ENCODE data around the gene SLC30A10. TPM values are rescaled to one million over a fixed set of nuclear protein-coding genes. Genes with fewer than 3 reads are reported as not detected.

SLC30A10 gene
- total and polyA plus RNA-seq, 2 donors (not counting 1 experiment from before 2014, with no cell fraction given), result 0.06 TPM; not detected in 1

DNA sequence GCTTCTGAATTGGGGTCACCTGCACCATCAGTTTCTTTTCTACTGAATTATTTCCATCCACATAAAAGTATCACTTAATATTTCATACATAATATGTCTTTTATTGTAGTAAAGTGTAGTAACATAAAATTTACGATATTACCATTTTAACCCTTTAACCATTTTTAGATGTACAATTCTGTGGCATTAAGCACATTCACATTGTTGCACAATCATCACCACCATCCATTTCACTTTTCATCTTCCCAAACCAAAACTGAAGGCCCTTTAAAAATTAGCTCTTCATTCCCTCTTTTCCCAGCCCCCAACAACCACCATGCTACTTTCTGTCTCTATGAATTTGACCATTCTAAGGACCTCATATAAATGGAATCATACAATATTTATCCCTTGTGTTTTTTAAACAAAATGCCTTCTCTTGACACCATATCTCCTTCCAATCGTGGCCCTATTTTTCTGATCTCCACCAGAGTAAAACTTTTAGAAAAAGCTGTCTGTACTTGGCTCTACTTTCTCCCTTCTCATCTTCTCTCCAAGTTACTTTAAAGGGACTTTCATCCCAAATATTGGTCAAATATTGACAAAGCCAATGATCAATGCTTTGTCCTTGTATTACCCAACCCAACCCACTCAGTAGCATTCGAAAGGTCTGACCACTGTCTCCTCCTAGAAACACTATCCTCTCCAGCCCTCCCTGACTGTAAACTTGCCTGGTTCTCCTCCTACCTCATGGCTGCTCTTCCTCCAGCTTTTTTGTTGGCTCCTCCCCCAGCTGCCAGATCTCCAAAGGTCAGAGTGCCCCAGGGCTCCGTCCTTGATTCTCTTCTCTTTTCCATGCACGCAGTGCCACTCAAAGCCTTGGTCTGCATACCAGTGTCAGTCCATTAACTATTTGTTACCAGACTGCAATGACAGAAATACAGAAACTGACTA lies 44.7 kb downstream of the SLC30A10 start:
- H3K27me3 ChIP-seq (replicated peaks in 1 of 4; ENCODE audit: control extremely low read depth in 1 of 4, control insufficient read depth in 3 of 4, insufficient read depth in 4 of 4, low read length in 3 of 4), result peaks cover 0 to 4% (median 0%) of the 10 kb centered on the region in 4 experiments
- no peaks in the 10 kb centered on the region for H3K36me3 ChIP-seq (replicated peaks in 1 of 2; ENCODE audit: control extremely low read depth in 1 of 2, control insufficient read depth in 1 of 2, extremely low read depth in 1 of 2, insufficient read depth in 2 of 2, low read length in 1 of 2)
- DNase-seq, result no peak
- no peaks in the 10 kb centered on the region for H3K4me1 Mint-ChIP-seq
- H2AFZ ChIP-seq (ENCODE audit: insufficient read depth, low read depth, low read length, poor library complexity, severe bottlenecking), result no peak overlapping the region
- no peak overlapping the region for H3K9ac ChIP-seq (ENCODE audit: low read length)
- no peak for ATAC-seq (ENCODE audit: low read depth)
- H3K27me3 Mint-ChIP-seq, result peaks cover 40% of the 10 kb centered on the region
- no peak overlapping the region for H3K4me3 Mint-ChIP-seq
- H3K27ac ChIP-seq (ENCODE audit: low read length in 2 of 2), result no peak overlapping the region
- H3K9me3 Mint-ChIP-seq (ENCODE audit: insufficient read depth), result no peaks in the 10 kb centered on the region
- TF ChIP-seq, protein P1, sequence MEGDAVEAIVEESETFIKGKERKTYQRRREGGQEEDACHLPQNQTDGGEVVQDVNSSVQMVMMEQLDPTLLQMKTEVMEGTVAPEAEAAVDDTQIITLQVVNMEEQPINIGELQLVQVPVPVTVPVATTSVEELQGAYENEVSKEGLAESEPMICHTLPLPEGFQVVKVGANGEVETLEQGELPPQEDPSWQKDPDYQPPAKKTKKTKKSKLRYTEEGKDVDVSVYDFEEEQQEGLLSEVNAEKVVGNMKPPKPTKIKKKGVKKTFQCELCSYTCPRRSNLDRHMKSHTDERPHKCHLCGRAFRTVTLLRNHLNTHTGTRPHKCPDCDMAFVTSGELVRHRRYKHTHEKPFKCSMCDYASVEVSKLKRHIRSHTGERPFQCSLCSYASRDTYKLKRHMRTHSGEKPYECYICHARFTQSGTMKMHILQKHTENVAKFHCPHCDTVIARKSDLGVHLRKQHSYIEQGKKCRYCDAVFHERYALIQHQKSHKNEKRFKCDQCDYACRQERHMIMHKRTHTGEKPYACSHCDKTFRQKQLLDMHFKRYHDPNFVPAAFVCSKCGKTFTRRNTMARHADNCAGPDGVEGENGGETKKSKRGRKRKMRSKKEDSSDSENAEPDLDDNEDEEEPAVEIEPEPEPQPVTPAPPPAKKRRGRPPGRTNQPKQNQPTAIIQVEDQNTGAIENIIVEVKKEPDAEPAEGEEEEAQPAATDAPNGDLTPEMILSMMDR (IDR thresholded peaks at IDR 0.05), result no peak
- no peak for TF ChIP-seq EZH2 (IDR thresholded peaks at IDR 0.05; ENCODE audit: borderline replicate concordance, insufficient read depth, low read depth, low read length, poor library complexity, severe bottlenecking)
- H4K20me1 ChIP-seq (ENCODE audit: control insufficient read depth, insufficient read depth, low read length, poor library complexity, severe bottlenecking), result no peaks in the 10 kb centered on the region
- no peaks in the 10 kb centered on the region for H3K4me1 ChIP-seq (ENCODE audit: control insufficient read depth in 2 of 2, insufficient read depth in 2 of 2, low read length in 2 of 2)
- no peaks in the 10 kb centered on the region for H3K79me2 ChIP-seq (ENCODE audit: control insufficient read depth, insufficient read depth, low read length)
- H3K9me3 ChIP-seq (ENCODE audit: control extremely low read depth in 1 of 3, control insufficient read depth in 2 of 3, insufficient read depth in 1 of 3, low read length in 2 of 3), result no peaks in the 10 kb centered on the region
- 83% methylated on average over 4 of the region's 5 CpGs for WGBS (ENCODE audit: insufficient coverage)
- intact Hi-C loops (cut with micrococcal nuclease), result no loop called here
- CTCF ChIA-PET, result no interaction called here
- H3K27ac Mint-ChIP-seq, result no peak overlapping the region
- H3K4me3 ChIP-seq (ENCODE audit: control extremely low read depth in 1 of 5, extremely low read depth in 1 of 5, insufficient read depth in 1 of 5, low read depth in 2 of 5, low read length in 4 of 5), result no peak overlapping the region
- no peak overlapping the region for H3K4me2 ChIP-seq (replicated peaks; ENCODE audit: low read depth, low read length, poor library complexity, severe bottlenecking)
- POLR2A ChIA-PET, result no interaction called here

DNA sequence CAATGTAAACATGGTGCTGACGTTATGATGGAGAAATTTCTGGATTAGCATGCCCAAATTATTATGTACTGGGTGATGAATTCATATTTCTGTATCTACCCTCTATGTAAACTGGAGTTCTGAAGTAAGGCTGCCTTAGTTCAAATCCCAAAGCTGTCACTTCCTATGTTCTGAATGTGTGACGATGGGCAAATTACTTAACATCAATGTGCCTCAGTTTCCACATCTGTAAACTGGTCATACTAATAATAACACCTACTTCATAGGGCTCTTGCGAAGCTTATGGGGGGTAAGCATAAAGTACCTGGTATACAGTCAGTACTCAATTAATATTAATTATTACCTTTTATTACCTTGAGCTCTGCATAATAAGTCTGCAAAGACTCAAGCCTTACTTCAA lies 45.6 kb downstream of the SLC30A10 start:
- POLR2A ChIA-PET, result no interaction called here
- Mint-ChIP-seq H3K27ac (no peak overlapping the region), H3K4me1 (no peaks in the 10 kb centered on the region), H3K27me3 (peaks cover 40% of the 10 kb centered on the region), H3K9me3 (ENCODE audit: insufficient read depth) (no peaks in the 10 kb centered on the region), H3K4me3 (no peak overlapping the region)
- TF ChIP-seq EZH2 (IDR thresholded peaks at IDR 0.05; ENCODE audit: borderline replicate concordance, insufficient read depth, low read depth, low read length, poor library complexity, severe bottlenecking), result no peak
- TF ChIP-seq, protein P1 (IDR thresholded peaks at IDR 0.05), result no peak
- CTCF ChIA-PET, result no interaction called here
- ATAC-seq (ENCODE audit: low read depth) (no peak), DNase-seq (no peak)
- Histone ChIP-seq H3K4me1 (ENCODE audit: control insufficient read depth in 2 of 2, insufficient read depth in 2 of 2, low read length in 2 of 2) (no peaks in the 10 kb centered on the region), H3K36me3 (replicated peaks in 1 of 2; ENCODE audit: control extremely low read depth in 1 of 2, control insufficient read depth in 1 of 2, extremely low read depth in 1 of 2, insufficient read depth in 2 of 2, low read length in 1 of 2) (no peaks in the 10 kb centered on the region), H3K9me3 (ENCODE audit: control extremely low read depth in 1 of 3, control insufficient read depth in 2 of 3, insufficient read depth in 1 of 3, low read length in 2 of 3) (no peaks in the 10 kb centered on the region), H2AFZ (ENCODE audit: insufficient read depth, low read depth, low read length, poor library complexity, severe bottlenecking) (no peak overlapping the region), H4K20me1 (ENCODE audit: control insufficient read depth, insufficient read depth, low read length, poor library complexity, severe bottlenecking) (no peaks in the 10 kb centered on the region), H3K9ac (ENCODE audit: low read length) (no peak overlapping the region), H3K4me2 (replicated peaks; ENCODE audit: low read depth, low read length, poor library complexity, severe bottlenecking) (no peak overlapping the region), H3K79me2 (ENCODE audit: control insufficient read depth, insufficient read depth, low read length) (no peaks in the 10 kb centered on the region), H3K27me3 (replicated peaks in 1 of 4; ENCODE audit: control extremely low read depth in 1 of 4, control insufficient read depth in 3 of 4, insufficient read depth in 4 of 4, low read length in 3 of 4) (peaks cover 0 to 4% (median 0%) of the 10 kb centered on the region in 4 experiments), H3K27ac (ENCODE audit: low read length in 2 of 2) (no peak overlapping the region), H3K4me3 (ENCODE audit: control extremely low read depth in 1 of 5, extremely low read depth in 1 of 5, insufficient read depth in 1 of 5, low read depth in 2 of 5, low read length in 4 of 5) (no peak overlapping the region)
- WGBS (ENCODE audit: insufficient coverage), result no CpG with 5 or more reads among the region's 3 CpGs
- intact Hi-C loops (cut with micrococcal nuclease), result no loop called here
